ENCODE measurements around the gene FOSL2.
A peak's percentile ranks its signal among the peaks of the same experiment; 100 is the strongest.

Gene FOSL2

GRCh38 chr2:28392297-28393113 lies at the start of gene FOSL2:
FOSL2 (plus strand) TSS chr2:28392858; CDS start chr2:28393721, 863 bp downstream.
- DNase-seq: peak; percentile 93

GRCh38 chr2:28343184-28343942 lies 49.3 kb upstream of the FOSL2 start:
- no peak for DNase-seq

DNA sequence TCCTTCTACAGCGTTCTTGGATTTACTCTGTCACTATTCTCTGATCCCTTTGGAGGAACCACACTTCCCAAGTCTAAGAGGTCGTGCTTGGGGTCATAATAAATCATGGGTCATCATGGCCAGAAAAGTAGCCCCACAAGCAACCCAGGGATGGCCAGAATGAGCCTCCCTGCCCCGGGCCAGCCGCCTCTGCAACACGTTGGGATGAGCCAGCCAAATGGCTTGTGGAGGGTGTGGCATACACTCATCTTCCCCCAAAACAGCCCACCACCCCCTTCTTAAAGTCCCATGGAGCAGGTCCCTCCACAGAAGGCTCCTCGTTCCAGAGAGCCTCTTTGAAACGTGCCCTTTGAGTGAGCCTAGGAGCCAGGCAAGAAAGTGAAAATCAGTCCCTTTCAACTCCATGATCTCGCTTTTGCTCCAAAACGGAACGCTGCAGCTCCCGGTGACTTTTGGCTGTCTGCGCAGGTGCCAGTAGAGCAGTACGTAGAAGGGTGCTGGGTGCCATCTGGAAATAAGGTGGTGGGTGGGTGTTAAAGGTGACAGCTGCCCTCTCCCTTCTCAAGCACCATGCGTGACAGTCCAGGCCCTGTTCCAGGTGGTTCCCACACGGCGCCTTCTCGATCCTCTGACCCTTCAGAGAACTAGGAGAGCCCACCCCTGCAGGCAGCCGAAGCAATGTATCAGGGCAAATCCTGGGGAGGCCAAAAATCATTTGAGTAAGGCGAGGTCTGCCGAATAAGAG lies 48.5 kb upstream of the FOSL2 start:
- no peak for DNase-seq

- DNase-seq: no peak
Measured at GRCh38 chr2:28344756-28345373, 47.8 kb upstream of the FOSL2 start.

- DNase-seq: no peak
Measured at GRCh38 chr2:28345619-28346018, 47.0 kb upstream of the FOSL2 start.

GRCh38 chr2:28346587-28346986 lies 46.1 kb upstream of the FOSL2 start:
- no peak for DNase-seq

- no peak for DNase-seq
Measured at GRCh38 chr2:28347193-28347592, 45.5 kb upstream of the FOSL2 start.

GRCh38 chr2:28347596-28347995 lies 45.1 kb upstream of the FOSL2 start:
- DNase-seq: no peak

- DNase-seq: peak; percentile 26
Measured at GRCh38 chr2:28348149-28348567, 44.5 kb upstream of the FOSL2 start.

- DNase-seq: no peak
Measured at GRCh38 chr2:28348921-28349320, 43.7 kb upstream of the FOSL2 start.

GRCh38 chr2:28349546-28350165 lies 43.0 kb upstream of the FOSL2 start:
- DNase-seq: no peak

DNA sequence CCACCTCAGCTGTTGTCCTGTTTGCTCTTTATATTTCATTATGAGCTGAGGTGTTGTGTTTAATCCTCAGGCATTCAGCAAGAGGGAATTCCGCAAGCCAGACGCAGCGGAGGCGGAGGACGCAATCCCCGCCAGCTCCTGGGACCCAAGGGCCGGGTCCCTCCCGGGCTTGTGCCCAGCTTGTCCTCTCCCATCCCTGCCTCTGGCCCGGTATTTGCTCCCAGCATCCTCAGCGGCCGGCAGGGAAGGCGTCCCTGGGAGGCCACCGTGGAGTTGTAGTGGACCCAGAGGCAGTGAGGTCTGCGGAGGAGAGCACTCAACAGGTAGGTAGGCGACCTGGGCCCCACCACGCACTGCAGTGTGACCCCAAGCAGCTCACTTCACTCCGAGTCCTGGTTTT lies 42.5 kb upstream of the FOSL2 start:
- no peak for DNase-seq

- no peak for DNase-seq
Measured at GRCh38 chr2:28350791-28351285, 41.8 kb upstream of the FOSL2 start.

GRCh38 chr2:28351621-28352020 lies 41.0 kb upstream of the FOSL2 start:
- no peak for DNase-seq

- DNase-seq: no peak
Measured at GRCh38 chr2:28352104-28352503, 40.6 kb upstream of the FOSL2 start.

DNA sequence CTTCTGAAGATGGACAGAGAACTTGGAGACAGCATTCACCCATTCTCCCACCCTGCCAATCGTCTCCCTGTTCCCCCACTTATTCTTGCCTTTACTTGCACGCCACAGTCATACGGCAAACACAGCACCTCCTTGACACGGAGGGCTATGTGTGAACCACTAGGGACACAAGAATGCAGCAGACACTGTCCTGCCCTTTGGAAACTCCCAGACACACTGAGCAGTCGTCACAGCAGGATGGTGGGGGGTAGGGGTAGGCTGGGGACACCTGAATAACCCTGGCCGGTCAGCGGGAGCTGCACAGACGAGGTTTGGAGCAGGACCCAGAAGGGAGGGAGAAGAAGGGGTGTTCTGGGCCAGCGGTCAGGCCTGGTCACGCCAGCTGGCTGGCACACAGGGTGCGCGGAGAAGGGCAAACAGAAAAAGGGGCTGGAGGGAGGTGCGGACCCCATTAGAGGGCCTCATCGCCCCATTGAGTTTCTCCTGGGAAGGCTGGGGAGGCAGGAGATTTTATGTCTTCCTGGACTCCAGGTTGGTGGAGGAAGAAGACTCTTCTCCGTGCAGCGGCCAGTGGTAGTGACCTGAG lies 40.0 kb upstream of the FOSL2 start:
- DNase-seq: no peak

DNA sequence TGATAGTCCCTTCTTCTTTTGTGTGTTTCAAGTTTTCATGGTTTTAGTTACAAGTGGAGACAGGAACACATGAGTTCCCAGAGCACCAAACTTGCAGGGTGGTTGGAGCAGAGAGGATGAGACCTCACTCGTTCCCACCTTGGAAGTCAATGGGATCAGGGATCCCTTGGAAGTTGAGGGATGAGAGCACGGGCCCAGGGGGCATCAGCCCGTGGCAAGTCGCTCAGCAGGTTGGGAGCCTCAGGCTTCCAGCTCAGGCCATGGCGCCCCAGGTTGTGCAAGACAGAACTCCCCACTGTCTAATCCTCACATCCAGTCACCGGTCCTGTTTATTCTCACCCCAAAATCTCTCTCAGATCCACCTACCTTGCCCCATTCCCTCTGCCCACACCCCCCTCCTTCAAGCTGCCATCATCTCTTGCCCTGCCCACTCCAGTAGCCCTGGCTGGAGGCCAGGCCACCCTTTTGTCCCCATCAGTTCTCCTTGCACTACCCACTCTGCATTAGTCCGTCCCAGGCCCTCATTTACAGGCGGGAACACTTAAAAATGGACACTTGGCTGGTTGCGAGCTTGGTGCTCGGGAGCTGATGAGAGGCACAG lies 37.6 kb upstream of the FOSL2 start:
- DNase-seq: no peak

DNA sequence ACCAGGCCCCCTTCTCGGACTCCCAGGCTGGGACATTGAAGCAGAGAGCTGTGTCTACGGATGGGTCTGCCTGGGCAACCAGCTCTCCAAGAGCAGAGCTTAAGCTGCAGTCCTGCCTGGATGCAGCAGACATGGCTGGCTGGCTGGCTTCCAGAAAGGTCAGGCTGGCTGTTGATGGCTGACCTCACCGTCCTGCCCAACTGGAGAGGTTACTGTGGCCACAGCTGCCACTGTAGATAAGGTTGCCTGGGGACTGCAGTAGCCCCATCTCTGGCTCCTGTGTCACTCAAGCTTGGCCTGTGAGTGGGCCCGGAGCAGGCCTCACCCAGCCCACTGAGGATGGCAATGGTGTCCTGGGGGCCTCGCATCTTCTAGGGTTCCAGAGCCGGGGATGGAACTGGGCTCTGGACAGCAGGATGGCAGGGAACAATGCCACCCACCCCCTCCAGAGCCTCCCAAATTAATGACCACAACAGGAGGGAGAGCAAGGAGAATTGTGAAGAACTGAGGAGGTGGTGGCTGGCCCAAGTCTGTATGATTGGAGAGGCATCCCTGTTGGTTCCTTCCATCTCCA lies 37.0 kb upstream of the FOSL2 start:
- DNase-seq: no peak

GRCh38 chr2:28356095-28356911 lies 36.4 kb upstream of the FOSL2 start:
- no peak for DNase-seq

- DNase-seq: no peak
Measured at GRCh38 chr2:28357055-28357454, 35.6 kb upstream of the FOSL2 start.

Data from activated naive CD4-positive, alpha-beta T cell treated with anti-CD3 and anti-CD28 coated beads, Interleukin-2, amount 50 U/mL, for 16 hours (primary cell).